ENCODE data around the gene NPHS1. TPM values are rescaled to one million over a fixed set of nuclear protein-coding genes. Genes with fewer than 3 reads are reported as not detected.

The NPHS1 gene
- polyA plus RNA-seq, 3 donors: not detected

DNA sequence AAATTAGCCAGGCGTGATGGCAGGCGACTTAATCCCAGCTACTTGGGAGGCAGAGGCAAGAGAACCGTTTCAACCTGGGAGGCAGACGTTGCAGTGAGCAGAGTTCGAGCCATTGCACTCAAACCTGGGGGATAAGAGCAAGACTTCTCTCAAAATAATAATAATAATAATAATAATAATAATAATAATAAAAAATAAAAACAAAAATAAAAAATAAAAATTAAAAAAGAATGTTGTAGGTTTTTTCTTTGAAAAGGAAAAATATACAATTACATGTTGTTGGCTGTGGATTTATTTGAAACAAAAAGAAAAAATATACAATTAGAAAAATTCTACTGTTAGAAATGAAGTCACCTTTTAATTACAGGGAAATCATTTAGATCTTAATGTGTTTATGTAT, 28.2 kb downstream of the NPHS1 start:
- Histone ChIP-seq H2AFZ (ENCODE audit: insufficient read depth, low read depth, low read length, poor library complexity, severe bottlenecking) (no peak overlapping the region), H4K20me1 (ENCODE audit: insufficient read depth, low read length) (no peaks in the 10 kb centered on the region), H3K79me2 (ENCODE audit: insufficient read depth, low read length) (no peaks in the 10 kb centered on the region), H3K36me3 (replicated peaks in 1 of 2; ENCODE audit: control insufficient read depth in 1 of 2, insufficient read depth in 2 of 2, low read length in 2 of 2) (no peaks in the 10 kb centered on the region), H3K9ac (ENCODE audit: insufficient read depth, low read length, poor library complexity, severe bottlenecking) (no peak overlapping the region), H3K4me1 (ENCODE audit: control insufficient read depth in 1 of 2, insufficient read depth in 2 of 2, low read length in 2 of 2) (no peaks in the 10 kb centered on the region), H3K4me2 (replicated peaks; ENCODE audit: extremely low read depth, low read length, poor library complexity, severe bottlenecking) (no peak overlapping the region), H3K4me3 (replicated peaks in 1 of 3; ENCODE audit: low read depth in 2 of 3, low read length in 3 of 3) (no peak overlapping the region), H3K27ac (ENCODE audit: low read depth in 1 of 2, low read length in 2 of 2) (no peak overlapping the region), H3K9me3 (replicated peaks in 1 of 2; ENCODE audit: control insufficient read depth in 1 of 2, insufficient read depth in 1 of 2, low read length in 2 of 2) (no peaks in the 10 kb centered on the region), H3K27me3 (ENCODE audit: control insufficient read depth in 2 of 2, insufficient read depth in 2 of 2, low read length in 2 of 2) (peaks cover 0 to 3% of the 10 kb centered on the region in 2 donors)
- Mint-ChIP-seq H3K27me3 (ENCODE audit: low read depth in 3 of 3) (peaks cover 5 to 9% (median 6%) of the 10 kb centered on the region in 3 donors), H3K27ac (no peak overlapping the region), H3K36me3 (no peaks in the 10 kb centered on the region), H3K4me1 (no peaks in the 10 kb centered on the region), H3K9me3 (peaks cover 0 to 2% (median 0%) of the 10 kb centered on the region in 7 donors), H3K4me3 (no peak overlapping the region)
- WGBS (ENCODE audit: insufficient coverage): no CpG with 5 or more reads among the region's 5 CpGs
- no peak for DNase-seq
- intact Hi-C loops (cut with micrococcal nuclease): no loop called here
- TF ChIP-seq, protein P1, sequence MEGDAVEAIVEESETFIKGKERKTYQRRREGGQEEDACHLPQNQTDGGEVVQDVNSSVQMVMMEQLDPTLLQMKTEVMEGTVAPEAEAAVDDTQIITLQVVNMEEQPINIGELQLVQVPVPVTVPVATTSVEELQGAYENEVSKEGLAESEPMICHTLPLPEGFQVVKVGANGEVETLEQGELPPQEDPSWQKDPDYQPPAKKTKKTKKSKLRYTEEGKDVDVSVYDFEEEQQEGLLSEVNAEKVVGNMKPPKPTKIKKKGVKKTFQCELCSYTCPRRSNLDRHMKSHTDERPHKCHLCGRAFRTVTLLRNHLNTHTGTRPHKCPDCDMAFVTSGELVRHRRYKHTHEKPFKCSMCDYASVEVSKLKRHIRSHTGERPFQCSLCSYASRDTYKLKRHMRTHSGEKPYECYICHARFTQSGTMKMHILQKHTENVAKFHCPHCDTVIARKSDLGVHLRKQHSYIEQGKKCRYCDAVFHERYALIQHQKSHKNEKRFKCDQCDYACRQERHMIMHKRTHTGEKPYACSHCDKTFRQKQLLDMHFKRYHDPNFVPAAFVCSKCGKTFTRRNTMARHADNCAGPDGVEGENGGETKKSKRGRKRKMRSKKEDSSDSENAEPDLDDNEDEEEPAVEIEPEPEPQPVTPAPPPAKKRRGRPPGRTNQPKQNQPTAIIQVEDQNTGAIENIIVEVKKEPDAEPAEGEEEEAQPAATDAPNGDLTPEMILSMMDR (IDR thresholded peaks at IDR 0.05): no peak

DNA sequence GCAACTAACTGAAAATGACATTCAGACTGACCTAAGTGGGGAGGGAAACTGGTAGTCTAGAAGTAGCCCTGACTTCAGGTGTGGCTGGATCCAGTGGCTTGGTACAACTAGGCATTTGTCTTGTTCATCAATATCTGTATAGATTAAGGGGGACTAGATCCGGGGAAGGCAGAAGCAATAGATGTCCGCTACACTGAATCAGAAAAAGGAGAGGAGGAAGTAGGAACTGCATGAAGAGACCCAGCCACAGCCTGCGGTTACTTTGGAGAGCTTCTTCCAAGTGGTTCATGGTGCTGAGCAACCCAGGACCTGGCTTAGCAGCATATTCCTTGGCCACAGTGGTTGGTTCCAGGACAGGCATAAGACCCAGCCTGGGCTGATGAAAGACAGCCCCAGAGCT, 29.7 kb downstream of the NPHS1 start:
- no peak overlapping the region for H3K27ac Mint-ChIP-seq
- TF ChIP-seq, protein P1 (IDR thresholded peaks at IDR 0.05): no peak

More for the DNA sequence above, 29.7 kb downstream of the NPHS1 start:
- Histone ChIP-seq H3K27ac (ENCODE audit: low read depth in 1 of 2, low read length in 2 of 2) (no peak overlapping the region), H3K4me2 (replicated peaks; ENCODE audit: extremely low read depth, low read length, poor library complexity, severe bottlenecking) (no peak overlapping the region), H3K9ac (ENCODE audit: insufficient read depth, low read length, poor library complexity, severe bottlenecking) (no peak overlapping the region), H3K27me3 (ENCODE audit: control insufficient read depth in 2 of 2, insufficient read depth in 2 of 2, low read length in 2 of 2) (peaks cover 0 to 3% of the 10 kb centered on the region in 2 donors), H3K9me3 (replicated peaks in 1 of 2; ENCODE audit: control insufficient read depth in 1 of 2, insufficient read depth in 1 of 2, low read length in 2 of 2) (no peaks in the 10 kb centered on the region), H2AFZ (ENCODE audit: insufficient read depth, low read depth, low read length, poor library complexity, severe bottlenecking) (no peak overlapping the region), H3K79me2 (ENCODE audit: insufficient read depth, low read length) (no peaks in the 10 kb centered on the region), H3K4me3 (replicated peaks in 1 of 3; ENCODE audit: low read depth in 2 of 3, low read length in 3 of 3) (no peak overlapping the region), H3K4me1 (ENCODE audit: control insufficient read depth in 1 of 2, insufficient read depth in 2 of 2, low read length in 2 of 2) (no peaks in the 10 kb centered on the region), H4K20me1 (ENCODE audit: insufficient read depth, low read length) (no peaks in the 10 kb centered on the region), H3K36me3 (replicated peaks in 1 of 2; ENCODE audit: control insufficient read depth in 1 of 2, insufficient read depth in 2 of 2, low read length in 2 of 2) (no peaks in the 10 kb centered on the region)
- peaks cover 0 to 2% (median 0%) of the 10 kb centered on the region in 7 donors for H3K9me3 Mint-ChIP-seq
- DNase-seq: no peak
- intact Hi-C loops (cut with micrococcal nuclease): no loop called here
- no peaks in the 10 kb centered on the region for H3K4me1 Mint-ChIP-seq
- no peak overlapping the region for H3K4me3 Mint-ChIP-seq
- 42% methylated on average over 3 of the region's 3 CpGs for WGBS (ENCODE audit: insufficient coverage)
- peaks cover 7 to 10% (median 8%) of the 10 kb centered on the region in 3 donors for H3K27me3 Mint-ChIP-seq (ENCODE audit: low read depth in 3 of 3)
- no peaks in the 10 kb centered on the region for H3K36me3 Mint-ChIP-seq
